Left ventricle myocardium superior (tissue), 1 donor: Measurements from ENCODE around the gene MAD1L1. TPM values are rescaled to one million over a fixed set of nuclear protein-coding genes. Genes with fewer than 3 reads are reported as not detected.
"Not testable (repeated sequence)": the region's sequence is repeated elsewhere in the genome, so short reads cannot be mapped to it uniquely, and the experiment has no call there.

Experiments
- ATAC-seq: fragments of 200-7000 bp; cut with Tn5 transposase; one replicate; pipeline ENCODE4 v1.9.1; 2020; ENCODE audit warnings: mild to moderate bottlenecking, moderate library complexity
- DNase-seq: peaks from one replicate; pipeline ENCODE4 v3.0.0-alpha.2; 2020
- intact Hi-C: fragments of 100-400 bp; cut with micrococcal nuclease; formaldehyde crosslinking; loops from one replicate; pipeline ENCODE4 v1.11.0; 2022
- long read RNA-seq: library from polyadenylated mRNA; unstranded; transcript quantifications from one replicate; pipeline ENCODE4 v2.0.0, GENCODE V29; 2021
- total RNA-seq: library from RNA; stranded (reverse); fragmentation: NEBNext Ultra II Directional; extraction: Animal tissue kit (Norgen Biotek cat#: 25700); gene quantifications from one replicate; pipeline ENCODE4 v1.2.1, GENCODE V29; 2021
- donor health status: DM: no; HTN: yes; CAD: no; lungs with severe emphysema.

The MAD1L1 gene
- total RNA-seq = 19.1 TPM
- long read RNA-seq, transcript MAD1L1-202 (19 exons, 2,762 nt) = minor isoform, 6 of 70 reads
- long read RNA-seq, transcript MAD1L1-204 (19 exons, 2,991 nt) = major isoform, 8 of 70 reads
- long read RNA-seq, partial matches to known transcripts = 2 of 70 reads
- long read RNA-seq, other reads (novel, unspliced or antisense) = 54 of 70 reads

- intact Hi-C loops = no loop called here
- peak; percentile 95 for DNase-seq
- peak; percentile 93 for ATAC-seq
These were observed at the start of gene MAD1L1 for GRCh38 chr7:2232766-2233520. TSS of gene MAD1L1 (minus strand) at chr7:2232945. CDS start at chr7:2230133, 2,812 bp downstream.

GRCh38 chr7:2282185-2282751 lies 49.5 kb upstream of the MAD1L1 start:
- DNase-seq (no peak), ATAC-seq (no peak)
- intact Hi-C loops = no loop called here

GRCh38 chr7:2281541-2281940 lies 48.8 kb upstream of the MAD1L1 start:
- peak; percentile 52 for DNase-seq
- ATAC-seq = peak; percentile 78
- intact Hi-C loops = no loop called here

GRCh38 chr7:2280424-2280823 lies 47.7 kb upstream of the MAD1L1 start:
- no peak for ATAC-seq
- intact Hi-C loops = no loop called here
- no peak for DNase-seq

DNA sequence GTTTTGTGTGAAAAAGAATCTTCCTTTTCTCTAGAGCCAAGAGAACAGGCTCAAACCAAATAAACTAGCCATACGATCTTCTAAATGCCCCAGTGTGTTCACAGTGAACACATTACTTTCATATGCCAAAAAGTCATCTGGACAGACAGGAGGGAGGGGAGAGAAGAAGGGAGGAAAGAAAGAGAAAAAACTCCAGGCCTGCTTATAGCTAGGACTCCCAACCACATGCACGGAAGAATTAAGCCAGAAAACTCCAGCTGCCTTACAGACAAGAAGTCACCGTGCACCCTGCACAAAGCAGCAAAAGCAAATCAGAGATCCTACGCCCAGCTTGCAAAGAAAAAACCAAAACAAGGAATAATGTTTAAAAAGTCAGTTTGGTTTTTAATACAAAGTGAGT lies 47.2 kb upstream of the MAD1L1 start:
- intact Hi-C loops = no loop called here
- ATAC-seq = no peak
- DNase-seq = no peak

- intact Hi-C loops = no loop called here
- no peak for ATAC-seq
- no peak for DNase-seq
These were observed 45.3 kb upstream of the MAD1L1 start for GRCh38 chr7:2278026-2278425.

DNA sequence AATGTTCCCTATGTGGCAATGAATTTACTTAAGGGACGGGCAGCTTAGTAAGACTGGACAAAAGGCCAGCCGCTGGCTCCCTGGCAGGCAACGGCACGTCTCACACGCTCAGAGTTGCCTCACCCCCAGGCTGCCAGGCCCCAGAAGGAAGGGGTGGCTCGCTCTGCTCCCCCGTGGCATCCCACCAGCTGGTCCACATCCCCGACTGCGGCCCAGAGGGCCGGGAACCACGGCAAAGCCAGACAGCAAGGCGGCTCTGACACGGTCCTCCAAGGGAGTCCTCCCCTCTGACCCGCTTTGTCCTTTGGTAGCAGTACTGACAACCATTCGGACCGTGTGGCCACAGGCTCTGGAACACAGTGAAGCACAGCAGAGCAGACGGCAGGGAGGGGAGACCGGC lies 43.4 kb upstream of the MAD1L1 start:
- DNase-seq (no peak), ATAC-seq (no peak)
- intact Hi-C loops = no loop called here

GRCh38 chr7:2275101-2275500 lies 42.4 kb upstream of the MAD1L1 start:
- no peak for DNase-seq
- intact Hi-C loops = no loop called here

GRCh38 chr7:2274666-2275065 lies 41.9 kb upstream of the MAD1L1 start:
- no peak for ATAC-seq
- DNase-seq = no peak
- intact Hi-C loops = no loop called here

More at GRCh38 chr7:2275101-2275500, 42.4 kb upstream of the MAD1L1 start:
- ATAC-seq = no peak

GRCh38 chr7:2273866-2274265 lies 41.1 kb upstream of the MAD1L1 start:
- DNase-seq = no peak
- no peak for ATAC-seq
- intact Hi-C loops = no loop called here

- intact Hi-C loops = no loop called here
- ATAC-seq = no peak
- no peak for DNase-seq
These were observed 39.3 kb upstream of the MAD1L1 start for GRCh38 chr7:2272031-2272430.

GRCh38 chr7:2271273-2272026 lies 38.7 kb upstream of the MAD1L1 start:
- DNase-seq (no peak), ATAC-seq (no peak)
- intact Hi-C loops = no loop called here

DNA sequence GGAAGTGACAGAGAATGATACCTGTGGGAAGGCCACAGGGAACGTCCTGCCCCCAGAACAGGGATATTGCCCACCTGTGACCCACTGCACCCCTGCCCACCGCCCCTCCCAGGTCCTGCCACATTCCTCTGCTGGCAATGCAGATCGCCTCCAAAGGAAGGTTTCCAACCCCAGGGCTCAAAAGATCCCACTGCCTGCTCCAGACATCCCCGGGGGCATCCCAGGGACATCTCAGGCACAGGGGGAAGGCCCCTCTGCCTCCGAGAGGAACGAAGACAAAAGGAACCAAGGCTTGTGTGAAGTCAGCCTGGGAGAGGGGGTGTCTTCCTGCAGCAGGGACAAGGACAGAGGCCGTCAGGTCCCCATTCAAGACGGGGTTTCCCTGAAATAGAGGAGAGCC lies 37.8 kb upstream of the MAD1L1 start:
- DNase-seq (no peak), ATAC-seq (no peak)
- intact Hi-C loops = no loop called here

GRCh38 chr7:2269991-2270460 lies 37.3 kb upstream of the MAD1L1 start:
- intact Hi-C loops = no loop called here
- ATAC-seq (no peak), DNase-seq (no peak)

DNA sequence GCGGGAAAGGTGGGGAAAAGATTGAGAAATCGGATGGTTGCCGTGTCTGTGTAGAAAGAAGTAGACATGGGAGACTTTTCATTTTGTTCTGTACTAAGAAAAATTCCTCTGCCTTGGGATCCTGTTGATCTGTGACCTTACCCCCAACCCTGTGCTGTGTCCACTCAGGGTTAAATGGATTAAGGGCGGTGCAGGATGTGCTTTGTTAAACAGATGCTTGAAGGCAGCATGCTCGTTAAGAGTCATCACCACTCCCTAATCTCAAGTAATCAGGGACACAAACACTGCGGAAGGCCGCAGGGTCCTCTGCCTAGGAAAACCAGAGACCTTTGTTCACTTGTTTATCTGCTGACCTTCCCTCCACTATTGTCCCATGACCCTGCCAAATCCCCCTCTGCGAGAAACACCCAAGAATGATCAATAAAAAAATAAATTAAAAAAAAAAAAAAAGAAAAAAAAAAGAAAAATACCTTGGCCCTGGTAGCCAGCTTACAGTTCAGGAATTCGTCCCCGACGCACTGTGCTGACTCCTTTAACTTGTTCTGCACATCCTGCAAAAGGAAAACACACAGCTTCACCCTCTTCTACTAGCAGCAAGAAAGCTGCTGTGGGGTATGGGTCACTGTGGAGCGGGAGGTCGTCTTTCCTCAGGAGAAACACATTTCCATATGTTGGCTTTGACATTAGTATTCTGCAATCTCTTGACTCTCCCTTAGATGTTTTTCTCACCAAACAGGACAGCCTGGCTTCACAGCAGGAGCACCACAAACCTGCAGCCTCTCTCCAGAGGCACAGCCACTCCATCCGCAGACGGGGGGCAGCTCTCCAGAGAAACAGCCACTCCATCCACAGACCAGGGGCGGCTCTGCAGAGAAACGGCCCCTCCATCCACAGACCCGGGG lies 36.6 kb upstream of the MAD1L1 start:
- DNase-seq, ATAC-seq, intact Hi-C loops: not testable (repeated sequence)

- intact Hi-C loops = no loop called here
- DNase-seq (no peak), ATAC-seq (no peak)
These were observed 34.2 kb upstream of the MAD1L1 start for GRCh38 chr7:2266911-2267310.

- ATAC-seq (no peak), DNase-seq (no peak)
- intact Hi-C loops = no loop called here
These were observed 31.4 kb upstream of the MAD1L1 start for GRCh38 chr7:2264158-2264557.

- intact Hi-C loops = no loop called here
- no peak for ATAC-seq
- DNase-seq = no peak
These were observed 30.4 kb upstream of the MAD1L1 start for GRCh38 chr7:2263176-2263575.

- ATAC-seq (no peak), DNase-seq (no peak)
- intact Hi-C loops = no loop called here
These were observed 28.9 kb upstream of the MAD1L1 start for GRCh38 chr7:2261611-2262010.
